RWPE2 (cell line): ENCODE results near the gene STX7.

ENCODE experiments used
- ATAC-seq: fragments of 200-7000 bp; cut with Tn5 transposase; 3 replicates; pipeline ENCODE4 v1.9.1; 2021; ENCODE audit warnings: low read depth
- DNase-seq: peaks from one replicate; pipeline ENCODE4 v3.0.0-alpha.2; 2020; ENCODE audit warnings: low spot score
- H3K27ac ChIP-seq: fragments of 450-650 bp; 2 replicates; pipeline ENCODE4 v1.5.1; 2017; ENCODE audit warnings: mild to moderate bottlenecking; ENCODE audit not compliant: poor library complexity, severe bottlenecking
- H3K27me3 ChIP-seq: fragments of 250-450 bp; sonication (Bioruptor Pico); 2 replicates; pipeline ENCODE4 v1.5.1; 2021; ENCODE audit warnings: mild to moderate bottlenecking, moderate library complexity; ENCODE audit not compliant: insufficient read depth, poor library complexity, severe bottlenecking
- H3K36me3 ChIP-seq: fragments of 250-450 bp; sonication (Bioruptor Pico); 2 replicates; pipeline ENCODE4 v1.5.1; 2020; ENCODE audit warnings: low read depth, mild to moderate bottlenecking, moderate library complexity
- H3K4me1 ChIP-seq: fragments of 250-450 bp; sonication (Bioruptor Pico); 2 replicates; pipeline ENCODE4 v1.5.1; 2021; ENCODE audit warnings: mild to moderate bottlenecking, moderate library complexity; ENCODE audit not compliant: insufficient read depth, poor library complexity, severe bottlenecking
- H3K4me3 ChIP-seq: fragments of 250-450 bp; sonication (Bioruptor Pico); 2 replicates; pipeline ENCODE4 v1.5.1; 2021; ENCODE audit warnings: mild to moderate bottlenecking, moderate library complexity; ENCODE audit not compliant: severe bottlenecking
- H3K9me3 ChIP-seq: fragments of 250-450 bp; sonication (Bioruptor Pico); 2 replicates; pipeline ENCODE4 v1.5.1; 2021; ENCODE audit warnings: mild to moderate bottlenecking, moderate library complexity; ENCODE audit not compliant: severe bottlenecking
- CTCF ChIP-seq: fragments of 450-650 bp; IDR thresholded peaks from one replicate; pipeline ENCODE4 v1.5.1; 2017; ENCODE audit warnings: mild to moderate bottlenecking, moderate library complexity; ENCODE audit not compliant: poor library complexity, severe bottlenecking

STX7 gene

GRCh38 chr6:132494954-132495353, 18.0 kb downstream of the STX7 start:
- no peak overlapping the region for H3K4me3 ChIP-seq

DNA sequence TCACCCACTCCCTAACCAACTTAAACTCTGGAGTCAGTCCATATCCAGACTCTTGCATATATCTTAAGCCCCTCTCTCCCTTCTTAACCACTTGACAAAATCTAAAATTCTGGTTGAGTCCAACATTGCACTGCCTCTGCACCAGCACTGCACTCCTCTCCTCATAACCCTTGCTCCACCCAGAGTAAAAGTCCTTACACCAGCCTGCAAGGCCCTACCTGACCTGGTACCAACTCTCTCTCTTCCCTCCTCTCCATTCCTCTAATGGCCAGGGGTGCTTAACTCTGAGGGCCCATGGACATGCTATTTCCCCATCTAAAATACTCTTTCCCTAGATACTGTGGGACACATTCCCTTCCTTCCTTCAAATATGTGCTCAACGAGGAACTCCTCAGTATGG, 21.0 kb downstream of the STX7 start:
- no peaks in the 10 kb centered on the region for H3K9me3 ChIP-seq
- no peak overlapping the region for H3K4me3 ChIP-seq
- no peak for TF ChIP-seq CTCF
- ATAC-seq (no peak), DNase-seq (no peak)
- H3K36me3 ChIP-seq = no peaks in the 10 kb centered on the region
- H3K4me1 ChIP-seq = no peaks in the 10 kb centered on the region
- H3K27me3 ChIP-seq = no peaks in the 10 kb centered on the region
- H3K27ac ChIP-seq = no peak overlapping the region

More at GRCh38 chr6:132494954-132495353, 18.0 kb downstream of the STX7 start:
- ATAC-seq (no peak), DNase-seq (no peak)
- Histone ChIP-seq H3K36me3 (no peaks in the 10 kb centered on the region; the same call in 1 of the 2 replicates), H3K27ac (no peak overlapping the region), H3K4me1 (no peaks in the 10 kb centered on the region), H3K27me3 (no peaks in the 10 kb centered on the region), H3K9me3 (no peaks in the 10 kb centered on the region)
- no peak for TF ChIP-seq CTCF

- Histone ChIP-seq H3K36me3 (no peaks in the 10 kb centered on the region), H3K4me3 (no peak overlapping the region), H3K27me3 (no peaks in the 10 kb centered on the region), H3K4me1 (no peaks in the 10 kb centered on the region), H3K9me3 (no peaks in the 10 kb centered on the region), H3K27ac (no peak overlapping the region)
- no peak for TF ChIP-seq CTCF
- ATAC-seq (no peak), DNase-seq (no peak)
Measured at GRCh38 chr6:132491303-132491702, 21.6 kb downstream of the STX7 start.

GRCh38 chr6:132490478-132491204, 22.3 kb downstream of the STX7 start:
- Histone ChIP-seq H3K4me3 (no peak overlapping the region), H3K4me1 (no peaks in the 10 kb centered on the region), H3K36me3 (no peaks in the 10 kb centered on the region), H3K9me3 (no peaks in the 10 kb centered on the region), H3K27me3 (no peaks in the 10 kb centered on the region), H3K27ac (no peak overlapping the region)
- no peak for TF ChIP-seq CTCF
- ATAC-seq (no peak), DNase-seq (no peak)

DNA sequence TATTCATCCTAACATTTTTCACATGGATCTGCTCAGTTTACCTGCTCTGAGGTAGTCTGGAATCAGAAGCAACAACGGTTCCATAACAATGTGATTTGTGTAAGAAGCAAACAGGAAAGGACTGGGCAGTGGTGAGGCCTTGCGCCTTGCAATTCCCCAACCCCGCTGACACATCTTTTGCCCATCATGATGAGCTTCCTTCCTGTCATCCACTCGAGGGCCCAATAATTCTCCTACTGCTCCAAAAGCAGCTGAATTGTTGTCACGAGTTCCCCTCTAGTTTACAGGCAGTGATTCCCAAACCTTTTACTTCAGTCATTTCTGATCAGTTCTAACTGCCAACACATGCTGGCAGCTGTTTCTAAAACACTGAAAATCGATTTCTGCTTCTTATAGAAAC, 22.9 kb downstream of the STX7 start:
- no peak overlapping the region for H3K27ac ChIP-seq
- no peaks in the 10 kb centered on the region for H3K27me3 ChIP-seq
- ATAC-seq (no peak), DNase-seq (no peak)
- no peaks in the 10 kb centered on the region for H3K36me3 ChIP-seq
- H3K9me3 ChIP-seq = no peaks in the 10 kb centered on the region
- no peak overlapping the region for H3K4me3 ChIP-seq
- H3K4me1 ChIP-seq = no peaks in the 10 kb centered on the region
- no peak for TF ChIP-seq CTCF
